Activated B cell treated with CpG ODN at 0.5 μM for 24 hours (primary cell): ENCODE data around the gene NPLOC4. TPM values are rescaled to one million over a fixed set of nuclear protein-coding genes. Genes with fewer than 3 reads are reported as not detected.

Experiments
- ATAC-seq: fragments of 200-7000 bp; cut with Tn5 transposase; one replicate; pipeline ENCODE4 v1.10.0; 2021; ENCODE audit warnings: low read depth, mild to moderate bottlenecking, moderate library complexity
- CTCF ChIA-PET: fragments of 350-600 bp; sonication (Branson Sonifier 250); formaldehyde crosslinking; loops from one replicate; lab custom pipeline; 2021; ENCODE audit warnings: antibody characterized with exemption; lab: Charles Lee
- POLR2A ChIA-PET: fragments of 350-600 bp; sonication (Branson Sonifier 250); formaldehyde crosslinking; loops from one replicate; lab custom pipeline; 2021; ENCODE audit warnings: antibody characterized with exemption; lab: Charles Lee
- DNase-seq: peaks from one replicate; pipeline ENCODE4 v3.0.0; 2022
- H3K27ac Mint-ChIP-seq: one replicate; pipeline ENCODE4 v1.8.0; 2020; ENCODE audit warnings: mixed read lengths
- H3K27me3 Mint-ChIP-seq: one replicate; pipeline ENCODE4 v1.8.0; 2021; ENCODE audit warnings: mixed read lengths
- H3K36me3 Mint-ChIP-seq: one replicate; pipeline ENCODE4 v1.8.0; 2021; ENCODE audit warnings: low read depth, mixed read lengths
- H3K4me1 Mint-ChIP-seq: one replicate; pipeline ENCODE4 v1.8.0; 2021; ENCODE audit warnings: mixed read lengths
- H3K4me3 Mint-ChIP-seq: one replicate; pipeline ENCODE4 v1.8.0; 2020; ENCODE audit warnings: mild to moderate bottlenecking, mixed read lengths
- H3K9me3 Mint-ChIP-seq: one replicate; pipeline ENCODE4 v1.8.0; 2020; ENCODE audit warnings: mixed read lengths
- CTCF ChIP-seq: fragments of 200-600 bp; IDR thresholded peaks from one replicate; pipeline ENCODE4 v1.8.0; 2022; ENCODE audit warnings: antibody characterized with exemption, mild to moderate bottlenecking
- intact Hi-C: fragments of 100-400 bp; cut with micrococcal nuclease; formaldehyde crosslinking; loops from one replicate; pipeline ENCODE4 v1.15.1; 2024
- total RNA-seq: library from RNA; stranded (reverse); gene quantifications from 2 replicates; pipeline ENCODE4 v1.2.3, GENCODE V29; 2022

Gene NPLOC4
- total RNA-seq, 1 donor from 2014 or later, result 132 TPM

GRCh38 chr17:81551458-81552243 lies 85.3 kb downstream of the NPLOC4 start:
- Mint-ChIP-seq H3K36me3 (peaks cover 48% of the 10 kb centered on the region), H3K9me3 (no peaks in the 10 kb centered on the region), H3K4me1 (peaks cover 45% of the 10 kb centered on the region), H3K4me3 (peak overlapping the region; percentile 91), H3K27ac (peak overlapping the region; percentile 66), H3K27me3 (no peaks in the 10 kb centered on the region)
- ATAC-seq (no peak), DNase-seq (no peak)
- no peak for TF ChIP-seq CTCF
- intact Hi-C loops, result loop anchor here (1.0 to 5.0 kb wide), 3 partner anchors 67 to 299 kb away; partner anchors contain the start of gene SLC38A10
- POLR2A ChIA-PET, result interaction anchor here (0.8 to 8.1 kb wide), 14 partner anchors 10 to 320 kb away, joined by 3 to 188 read pairs (median 5); partner anchors contain the start of genes ACTG1, ARHGDIA, NDUFAF8 and SLC38A10
- CTCF ChIA-PET, result interaction anchor here (0.9 to 2.7 kb wide), 3 partner anchors 33 to 260 kb away, joined by 4 to 7 read pairs (median 4); no protein-coding TSS in a partner anchor

DNA sequence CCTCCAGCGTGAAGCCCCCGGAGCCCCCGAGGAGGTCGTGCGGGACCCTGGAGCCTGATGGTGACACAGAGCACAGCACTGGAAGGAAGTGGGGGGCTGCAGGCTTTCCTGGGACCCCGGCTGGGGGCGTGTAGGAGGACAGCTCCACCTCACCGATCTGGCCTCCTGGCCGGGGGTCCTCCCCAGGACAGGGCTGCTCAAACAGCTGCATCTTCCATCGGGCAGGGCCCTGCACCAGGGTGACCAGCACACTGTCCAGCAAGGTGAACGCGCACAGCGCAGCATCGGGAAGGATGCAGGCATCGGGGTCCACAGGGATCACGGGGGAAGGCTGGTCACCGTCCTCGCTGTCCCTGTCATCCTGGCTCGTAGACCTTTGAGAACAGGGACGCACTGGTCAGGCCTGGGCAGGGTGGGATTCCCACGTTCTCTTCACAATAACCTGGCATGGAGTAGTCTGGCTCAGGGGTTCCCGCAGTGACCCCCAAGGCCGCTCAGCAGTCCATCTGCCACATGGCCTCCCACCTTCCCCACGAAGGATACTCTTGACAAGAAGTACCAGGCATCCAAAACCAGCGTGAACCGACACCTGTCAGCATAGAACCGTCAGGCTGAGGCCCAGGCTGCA lies 86.0 kb downstream of the NPLOC4 start:
- no peak for TF ChIP-seq CTCF
- peaks cover 51% of the 10 kb centered on the region for H3K36me3 Mint-ChIP-seq
- H3K9me3 Mint-ChIP-seq, result no peaks in the 10 kb centered on the region
- H3K4me3 Mint-ChIP-seq, result peak overlapping the region; percentile 91
- intact Hi-C loops, result loop anchor here (5.0 kb wide), 2 partner anchors 254 to 299 kb away; partner anchors contain the start of gene SLC38A10
- ChIA-PET POLR2A (interaction anchor here (1.0 to 8.1 kb wide), 4 partner anchors 37 to 255 kb away, joined by 4 to 188 read pairs (median 8); partner anchors contain the start of gene ACTG1), CTCF (interaction anchor here (0.6 to 2.7 kb wide), 2 partner anchors 32 to 1450 kb away, joined by 3 to 7 read pairs; no protein-coding TSS in a partner anchor)
- DNase-seq (no peak), ATAC-seq (no peak)
- H3K4me1 Mint-ChIP-seq, result peaks cover 43% of the 10 kb centered on the region
- H3K27ac Mint-ChIP-seq, result peak overlapping the region; percentile 66
- no peaks in the 10 kb centered on the region for H3K27me3 Mint-ChIP-seq

DNA sequence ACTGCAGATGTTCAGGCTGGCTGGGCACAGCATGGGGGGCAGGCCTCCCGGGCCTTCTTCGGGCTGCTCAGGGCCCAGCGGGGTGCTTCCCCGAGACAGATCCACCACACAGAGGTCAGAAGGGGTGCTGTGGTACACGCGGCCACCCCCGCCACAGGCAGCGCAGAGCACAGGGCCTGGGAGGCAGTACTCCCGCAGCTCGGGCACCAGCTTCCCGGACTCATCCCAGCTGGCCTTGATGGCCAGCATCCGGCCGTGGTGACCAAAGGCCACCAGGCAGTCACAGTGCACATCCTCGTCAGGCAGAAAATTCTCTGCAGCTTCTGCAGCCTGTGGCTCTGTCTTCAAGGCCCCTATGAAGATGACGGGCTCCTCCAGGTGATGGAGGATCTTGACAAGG lies 86.6 kb downstream of the NPLOC4 start:
- intact Hi-C loops, result loop anchor here (5.0 kb wide), 2 partner anchors 253 to 298 kb away; partner anchors contain the start of gene SLC38A10
- Mint-ChIP-seq H3K27me3 (no peaks in the 10 kb centered on the region), H3K4me1 (peaks cover 41% of the 10 kb centered on the region), H3K9me3 (no peaks in the 10 kb centered on the region), H3K27ac (no peak overlapping the region), H3K4me3 (peak overlapping the region; percentile 91), H3K36me3 (peaks cover 55% of the 10 kb centered on the region)
- DNase-seq (no peak), ATAC-seq (no peak)
- ChIA-PET POLR2A (interaction anchor here (8.1 kb wide), 1 partner anchor 36 kb away, joined by 188 read pairs; the partner anchor contains the start of gene ACTG1), CTCF (interaction anchor here (0.6 to 2.7 kb wide), 2 partner anchors 31 to 1449 kb away, joined by 3 to 7 read pairs; no protein-coding TSS in a partner anchor)
- TF ChIP-seq CTCF, result no peak

GRCh38 chr17:81549826-81550225 lies 87.1 kb downstream of the NPLOC4 start:
- Mint-ChIP-seq H3K27me3 (no peaks in the 10 kb centered on the region), H3K4me1 (peaks cover 41% of the 10 kb centered on the region), H3K36me3 (peaks cover 58% of the 10 kb centered on the region), H3K9me3 (no peaks in the 10 kb centered on the region), H3K4me3 (peak overlapping the region; percentile 53), H3K27ac (no peak overlapping the region)
- intact Hi-C loops, result loop anchor here (5.0 kb wide), 2 partner anchors 253 to 298 kb away; partner anchors contain the start of gene SLC38A10
- ChIA-PET CTCF (no interaction called here), POLR2A (interaction anchor here (8.1 kb wide), 1 partner anchor 36 kb away, joined by 188 read pairs; the partner anchor contains the start of gene ACTG1)
- TF ChIP-seq CTCF, result no peak
- DNase-seq (no peak), ATAC-seq (no peak)
